ENCODE measurements around the gene BCOR. TPM values are rescaled to one million over a fixed set of nuclear protein-coding genes. Genes with fewer than 3 reads are reported as not detected.

The BCOR gene
- total RNA-seq, 1 donor from 2014 or later, result 24.8 TPM

DNA sequence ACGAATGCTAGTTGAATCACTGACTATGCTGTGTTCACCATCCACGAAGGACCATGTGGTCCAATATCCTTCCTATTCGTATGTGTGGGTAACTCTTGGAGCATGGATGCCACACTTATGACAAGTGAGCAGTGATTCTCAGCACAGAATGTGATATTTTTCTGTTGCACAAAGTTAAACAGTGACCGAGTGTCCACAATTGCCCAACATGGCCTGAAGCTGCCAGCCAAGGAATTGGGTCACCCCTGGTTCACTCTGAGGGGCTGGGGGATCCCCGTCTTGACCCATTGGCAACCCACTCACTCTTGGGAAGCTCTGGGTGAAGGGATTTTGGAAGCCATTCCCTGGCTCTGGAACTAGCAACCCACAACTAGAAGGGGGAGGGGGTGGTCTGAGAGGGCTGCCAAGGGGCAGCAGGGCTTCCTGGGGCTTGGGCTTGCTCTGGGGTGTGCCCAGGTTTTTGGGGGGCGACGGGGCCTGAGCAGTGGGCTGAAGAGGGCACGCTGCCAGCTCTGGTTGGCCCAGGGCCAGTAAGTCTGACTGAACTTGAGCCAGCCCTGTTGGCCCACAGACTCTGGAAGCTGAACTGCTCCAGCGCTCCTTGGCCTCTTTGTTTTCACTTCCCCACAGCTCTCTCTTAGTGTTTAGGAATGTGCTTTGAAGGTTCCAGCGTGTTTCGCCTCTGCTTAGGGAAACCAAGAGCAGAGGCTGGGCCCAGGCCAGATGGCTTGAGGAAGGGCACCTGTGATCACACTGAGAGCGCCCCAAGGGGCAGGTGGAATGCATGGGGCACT, 43.1 kb upstream of the BCOR start:
- Mint-ChIP-seq H3K27me3 (ENCODE audit: unreplicated experiment) (no peaks in the 10 kb centered on the region), H3K4me3 (ENCODE audit: unreplicated experiment) (no peak overlapping the region), H3K9me3 (ENCODE audit: unreplicated experiment) (no peaks in the 10 kb centered on the region), H3K27ac (ENCODE audit: unreplicated experiment) (peak overlapping the region; percentile 84), H3K4me1 (ENCODE audit: unreplicated experiment) (peaks cover 41% of the 10 kb centered on the region), H3K36me3 (ENCODE audit: unreplicated experiment) (peaks cover 6% of the 10 kb centered on the region)
- TF ChIP-seq CTCF (IDR thresholded peaks at IDR 0.05), result no peak
- DNase-seq (ENCODE audit: extremely low spot score, unreplicated experiment), result no peak

- no peaks in the 10 kb centered on the region for H3K27me3 Mint-ChIP-seq (ENCODE audit: unreplicated experiment)
- H3K4me1 Mint-ChIP-seq (ENCODE audit: unreplicated experiment), result peaks cover 20% of the 10 kb centered on the region
- H3K4me3 Mint-ChIP-seq (ENCODE audit: unreplicated experiment), result no peak overlapping the region
- TF ChIP-seq CTCF (IDR thresholded peaks at IDR 0.05), result no peak
- DNase-seq (ENCODE audit: extremely low spot score, unreplicated experiment), result no peak
- no peaks in the 10 kb centered on the region for H3K36me3 Mint-ChIP-seq (ENCODE audit: unreplicated experiment)
- H3K9me3 Mint-ChIP-seq (ENCODE audit: unreplicated experiment), result no peaks in the 10 kb centered on the region
- H3K27ac Mint-ChIP-seq (ENCODE audit: unreplicated experiment), result peak overlapping the region; percentile 83
Measured at GRCh38 chrX:40132751-40133150, 35.0 kb upstream of the BCOR start.

DNA sequence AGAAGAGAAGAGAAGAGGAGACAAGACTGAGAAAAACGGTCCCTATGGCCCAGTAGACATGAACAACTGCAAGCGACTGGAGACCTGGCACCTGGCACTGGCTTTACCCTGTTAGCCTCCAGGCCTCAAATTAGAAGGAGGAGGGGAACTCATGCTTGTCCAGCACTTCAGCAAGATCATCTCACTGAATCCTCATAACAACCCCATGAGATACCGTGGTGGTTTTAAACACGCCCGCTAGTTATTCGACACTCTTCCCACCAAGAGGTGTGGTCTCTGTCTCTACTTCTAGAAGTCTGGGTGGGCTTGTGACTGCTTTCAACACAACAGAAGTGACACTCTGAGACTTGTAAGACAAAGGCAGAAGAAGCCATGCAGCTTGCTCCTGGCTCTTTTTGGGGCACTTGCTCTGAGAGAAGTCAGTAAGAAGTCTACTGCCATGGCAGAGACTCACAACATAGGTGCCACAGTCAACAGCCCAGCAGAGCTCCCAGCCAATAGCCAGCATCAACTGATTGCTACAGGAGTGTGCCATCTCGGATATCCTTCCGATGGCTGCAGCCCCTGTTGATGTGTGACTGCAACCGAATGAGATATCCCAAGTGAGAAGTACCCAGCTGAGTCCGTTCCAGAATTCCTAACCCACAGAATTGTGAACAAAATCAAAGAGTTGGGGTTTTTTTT, 34.0 kb upstream of the BCOR start:
- Mint-ChIP-seq H3K27ac (ENCODE audit: unreplicated experiment) (peak overlapping the region; percentile 83), H3K4me1 (ENCODE audit: unreplicated experiment) (peaks cover 20% of the 10 kb centered on the region), H3K9me3 (ENCODE audit: unreplicated experiment) (no peaks in the 10 kb centered on the region), H3K27me3 (ENCODE audit: unreplicated experiment) (no peaks in the 10 kb centered on the region), H3K36me3 (ENCODE audit: unreplicated experiment) (no peaks in the 10 kb centered on the region), H3K4me3 (ENCODE audit: unreplicated experiment) (no peak overlapping the region)
- no peak for DNase-seq (ENCODE audit: extremely low spot score, unreplicated experiment)
- no peak for TF ChIP-seq CTCF (IDR thresholded peaks at IDR 0.05)

DNA sequence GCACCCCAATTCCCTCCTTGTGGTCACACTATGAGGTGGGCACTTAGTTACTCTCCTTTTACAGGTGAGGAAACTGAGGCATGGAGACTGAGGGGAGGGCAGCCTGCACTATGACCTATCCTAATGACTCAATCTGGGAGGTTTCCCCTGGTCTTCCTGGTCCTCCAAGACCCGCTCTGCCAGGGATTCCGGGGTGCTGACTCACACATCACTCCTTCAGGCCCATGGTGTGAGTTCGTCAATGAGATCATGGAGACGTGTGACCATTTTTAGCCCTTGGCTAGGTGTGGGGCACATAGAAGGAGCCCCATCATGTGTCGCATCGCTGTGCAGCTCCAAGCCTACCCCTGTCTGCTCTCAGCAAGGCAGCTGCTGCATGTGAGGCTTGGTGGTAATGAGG, 32.4 kb upstream of the BCOR start:
- no peak for DNase-seq (ENCODE audit: extremely low spot score, unreplicated experiment)
- no peak overlapping the region for H3K4me3 Mint-ChIP-seq (ENCODE audit: unreplicated experiment)
- H3K27me3 Mint-ChIP-seq (ENCODE audit: unreplicated experiment), result no peaks in the 10 kb centered on the region
- no peak for TF ChIP-seq CTCF (IDR thresholded peaks at IDR 0.05)
- H3K9me3 Mint-ChIP-seq (ENCODE audit: unreplicated experiment), result no peaks in the 10 kb centered on the region
- H3K27ac Mint-ChIP-seq (ENCODE audit: unreplicated experiment), result peak overlapping the region; percentile 7
- H3K36me3 Mint-ChIP-seq (ENCODE audit: unreplicated experiment), result peaks cover 4% of the 10 kb centered on the region
- peaks cover 20% of the 10 kb centered on the region for H3K4me1 Mint-ChIP-seq (ENCODE audit: unreplicated experiment)

DNA sequence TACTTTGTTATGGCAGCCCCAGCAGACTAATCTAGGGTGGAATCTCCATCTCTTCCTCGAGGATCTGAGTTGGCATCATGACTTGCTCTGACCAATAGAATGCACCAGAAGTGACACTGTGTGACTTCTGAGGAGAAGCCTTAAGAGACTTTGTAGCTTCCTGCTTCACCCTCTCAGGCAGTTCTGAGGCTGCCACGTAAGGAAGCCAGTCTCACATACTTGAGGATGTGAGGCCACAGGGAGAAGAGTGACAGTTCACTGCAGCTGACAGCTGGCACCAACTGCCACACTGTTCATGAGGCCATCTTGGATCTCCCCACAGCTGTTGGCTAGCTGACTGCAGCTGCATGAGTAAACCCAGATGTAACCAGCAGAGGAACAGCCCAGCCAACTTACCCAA, 29.3 kb upstream of the BCOR start:
- Mint-ChIP-seq H3K4me1 (ENCODE audit: unreplicated experiment) (peaks cover 14% of the 10 kb centered on the region), H3K27me3 (ENCODE audit: unreplicated experiment) (no peaks in the 10 kb centered on the region), H3K27ac (ENCODE audit: unreplicated experiment) (no peak overlapping the region), H3K4me3 (ENCODE audit: unreplicated experiment) (no peak overlapping the region), H3K9me3 (ENCODE audit: unreplicated experiment) (no peaks in the 10 kb centered on the region), H3K36me3 (ENCODE audit: unreplicated experiment) (peaks cover 4% of the 10 kb centered on the region)
- no peak for DNase-seq (ENCODE audit: extremely low spot score, unreplicated experiment)
- no peak for TF ChIP-seq CTCF (IDR thresholded peaks at IDR 0.05)
